Pancreas (tissue), 10 donors: ENCODE results near the gene DNAI4. TPM values are rescaled to one million over a fixed set of nuclear protein-coding genes. Genes with fewer than 3 reads are reported as not detected.
"Not testable (repeated sequence)": the region's sequence is repeated elsewhere in the genome, so short reads cannot be mapped to it uniquely, and the experiment has no call there.

Experiments used
- ATAC-seq, 4 donors: fragments of 200-7000 bp; cut with Tn5 transposase; one replicate each; pipeline versions ENCODE4 v1.8.0 to v1.9.1; 2020; ENCODE audit warnings: mild to moderate bottlenecking in 4 of 4, moderate library complexity in 4 of 4
- DNase-seq, 6 donors: peaks; one replicate each; pipeline ENCODE4 v3.0.0-alpha.2; 2020
- FAIRE-seq: peaks from 2 replicates; lab custom pipeline; 2012; peaks lifted over from hg19 to GRCh38; lab: Jason Lieb, UNC
- H3K27ac ChIP-seq, 4 donors: fragments of 200-600 bp; sonication (generic); 1 replicate in 3 of 4; 2 replicates in 1 of 4; pipeline versions ENCODE4 v1.5.0 to v1.8.0; 2020
- H3K27me3 ChIP-seq, 4 donors: fragments of 200-600 bp; one replicate each; pipeline ENCODE4 v1.8.0; 2021
- H3K36me3 ChIP-seq, 3 donors: fragments of 200-600 bp; sonication (generic) in 1 of 3; one replicate each; pipeline versions ENCODE4 v1.5.0 to v1.8.0; 2020 to 2021
- H3K4me1 ChIP-seq, 3 donors: fragments of 200-600 bp; one replicate each; pipeline ENCODE4 v1.8.0; 2021
- H3K4me3 ChIP-seq, 4 donors: fragments of 200-600 bp; sonication (generic) in 2 of 4; one replicate each; pipeline versions ENCODE4 v1.5.0 to v1.8.0; 2020 to 2021
- H3K9me3 ChIP-seq, 4 donors: fragments of 200-600 bp; one replicate each; pipeline ENCODE4 v1.8.0; 2021
- WGBS, 2 donors: extraction: QIAGEN DNeasy Blood & Tissue Kit; methylation state at CpG; one replicate each; pipeline ENCODE4 v1.1.7; 2013; 5-methylcytosine and 5-hydroxymethylcytosine counted together
- intact Hi-C, 3 donors: fragments of 100-400 bp; cut with DNase I; formaldehyde crosslinking; loops; one replicate each; pipeline versions ENCODE4 v1.11.1 to v1.14.2; 2022
- polyA plus RNA-seq, 2 donors: library from polyadenylated mRNA; stranded (reverse); fragments of 200-250 nt; gene quantifications; one replicate each; pipeline ENCODE4 v1.2.3, GENCODE V29; 2013
- total RNA-seq, 6 donors: library from RNA; stranded (reverse); fragmentation: NEBNext Ultra II Directional in 4 of 6; extraction: Animal tissue kit (Norgen Biotek cat#: 25700) in 4 of 6; gene quantifications; one replicate each; pipeline versions ENCODE4 v1.2.1 to v1.2.4, GENCODE V29; 2021 to 2023
- TF ChIP-seq, protein P1 (sequence below), 4 donors: fragments of 200-600 bp; sonication (generic) in 3 of 4; IDR thresholded peaks; one replicate each; pipeline versions ENCODE4 v1.5.0 to v1.8.0; 2021; ENCODE audit warnings: antibody characterized with exemption in 4 of 4
- donor health status: healthy with polysubstance abuse.
- donor health status: DM: no; HTN: no; CAD: no; lungs with moderate emphysema.
- donor health status: DM: no; HTN: no; CAD: no.
- donor health status: control.
- donor health status: control.
- donor health status: Bipolar disorder and iron deficiency.
- donor health status: DM: yes; HTN: yes; CAD: no.
- donor health status: DM: no; HTN: no; CAD: no.
- donor health status: DM: no; HTN: no; CAD: no.
- donor health status: DM: yes; HTN: yes; CAD: no.

The DNAI4 gene
- total and polyA plus RNA-seq, 8 donors, result 1.5 to 6.7 (median 4.5) TPM

DNA sequence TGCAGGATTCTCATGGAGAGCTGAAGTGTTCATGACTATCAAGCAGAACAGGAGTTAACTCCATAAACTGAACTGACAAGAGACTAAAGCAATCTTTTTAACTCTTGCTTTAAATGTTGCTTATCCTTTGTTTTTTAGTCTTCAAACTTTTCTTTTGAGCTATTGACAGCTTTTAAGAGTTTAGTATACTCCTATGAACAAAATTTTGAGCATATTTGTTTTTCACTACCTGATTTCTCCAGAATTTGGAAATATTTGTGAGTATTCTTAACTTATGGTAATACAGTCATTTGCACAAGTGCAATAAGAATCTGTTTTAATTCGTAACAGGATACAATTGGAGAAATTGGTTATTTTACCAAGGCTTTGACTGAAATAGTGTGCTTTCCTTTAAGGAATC is 7.2 kb downstream of the DNAI4 start:
- Histone ChIP-seq H3K4me1 (no peaks in the 10 kb centered on the region), H3K9me3 (no peaks in the 10 kb centered on the region), H3K4me3 (no peak overlapping the region), H3K36me3 (no peaks in the 10 kb centered on the region), H3K27ac (no peak overlapping the region), H3K27me3 (no peaks in the 10 kb centered on the region)
- intact Hi-C loops, result no loop called here
- DNase-seq (no peak), ATAC-seq (no peak), FAIRE-seq (no peak)
- TF ChIP-seq, protein P1, sequence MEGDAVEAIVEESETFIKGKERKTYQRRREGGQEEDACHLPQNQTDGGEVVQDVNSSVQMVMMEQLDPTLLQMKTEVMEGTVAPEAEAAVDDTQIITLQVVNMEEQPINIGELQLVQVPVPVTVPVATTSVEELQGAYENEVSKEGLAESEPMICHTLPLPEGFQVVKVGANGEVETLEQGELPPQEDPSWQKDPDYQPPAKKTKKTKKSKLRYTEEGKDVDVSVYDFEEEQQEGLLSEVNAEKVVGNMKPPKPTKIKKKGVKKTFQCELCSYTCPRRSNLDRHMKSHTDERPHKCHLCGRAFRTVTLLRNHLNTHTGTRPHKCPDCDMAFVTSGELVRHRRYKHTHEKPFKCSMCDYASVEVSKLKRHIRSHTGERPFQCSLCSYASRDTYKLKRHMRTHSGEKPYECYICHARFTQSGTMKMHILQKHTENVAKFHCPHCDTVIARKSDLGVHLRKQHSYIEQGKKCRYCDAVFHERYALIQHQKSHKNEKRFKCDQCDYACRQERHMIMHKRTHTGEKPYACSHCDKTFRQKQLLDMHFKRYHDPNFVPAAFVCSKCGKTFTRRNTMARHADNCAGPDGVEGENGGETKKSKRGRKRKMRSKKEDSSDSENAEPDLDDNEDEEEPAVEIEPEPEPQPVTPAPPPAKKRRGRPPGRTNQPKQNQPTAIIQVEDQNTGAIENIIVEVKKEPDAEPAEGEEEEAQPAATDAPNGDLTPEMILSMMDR (IDR thresholded peaks at IDR 0.05), result no peak
- WGBS, 2 donors, result 92 to 100% methylated on average over 1 of the region's 1 CpG

DNA sequence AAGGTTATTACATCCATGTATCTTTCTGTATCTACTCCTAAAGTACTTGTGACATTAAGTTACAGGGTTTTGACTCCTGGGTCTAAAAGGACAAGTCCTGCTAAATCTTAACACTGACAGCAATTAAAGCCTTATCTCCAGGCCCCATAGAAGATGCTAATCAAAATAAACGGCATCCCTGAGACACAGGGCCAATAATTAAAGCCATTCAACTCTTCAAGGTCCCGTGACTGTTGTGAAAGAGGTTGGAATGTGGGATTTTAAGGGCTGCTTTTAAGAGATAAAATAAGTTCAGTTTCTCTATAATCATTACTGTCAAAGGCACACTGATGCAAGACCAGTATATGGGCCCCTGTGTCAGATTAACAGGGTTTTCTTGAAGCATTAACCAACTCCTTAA is 8.3 kb downstream of the DNAI4 start:
- Histone ChIP-seq H3K36me3 (no peaks in the 10 kb centered on the region), H3K9me3 (no peaks in the 10 kb centered on the region), H3K4me1 (no peaks in the 10 kb centered on the region), H3K27ac (no peak overlapping the region), H3K4me3 (no peak overlapping the region), H3K27me3 (no peaks in the 10 kb centered on the region)
- FAIRE-seq (no peak), ATAC-seq (no peak), DNase-seq (no peak)
- 44 to 48% methylated on average over 2 of the region's 2 CpGs for WGBS, 2 donors
- intact Hi-C loops, result no loop called here
- TF ChIP-seq, protein P1 (IDR thresholded peaks at IDR 0.05), result no peak

DNA sequence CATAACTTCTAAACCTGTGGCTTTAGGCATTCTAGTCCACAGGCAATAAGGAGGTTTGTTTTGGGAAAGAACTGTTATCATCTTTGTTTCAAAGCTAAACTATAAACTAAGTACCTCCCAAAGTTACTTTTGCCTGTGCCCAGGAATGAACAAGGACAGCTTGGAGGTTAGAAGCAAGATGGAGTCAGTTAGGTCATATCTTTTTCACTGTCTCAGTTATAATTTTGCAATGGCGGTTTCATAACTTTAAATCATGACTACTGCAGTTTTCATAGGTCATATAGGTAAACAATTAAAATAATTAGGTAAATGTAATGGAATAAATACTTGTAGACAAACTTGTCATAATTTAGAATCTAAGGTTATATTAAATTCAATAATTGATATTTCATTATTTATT is 9.5 kb downstream of the DNAI4 start:
- H3K36me3 ChIP-seq, H3K27ac ChIP-seq, H3K4me3 ChIP-seq, intact Hi-C loops, H3K27me3 ChIP-seq, H3K4me1 ChIP-seq, DNase-seq, ATAC-seq, H3K9me3 ChIP-seq: not testable (repeated sequence)
- WGBS, 2 donors, result 100% methylated on average over 1 of the region's 1 CpG
- peak; percentile 93 for FAIRE-seq

DNA sequence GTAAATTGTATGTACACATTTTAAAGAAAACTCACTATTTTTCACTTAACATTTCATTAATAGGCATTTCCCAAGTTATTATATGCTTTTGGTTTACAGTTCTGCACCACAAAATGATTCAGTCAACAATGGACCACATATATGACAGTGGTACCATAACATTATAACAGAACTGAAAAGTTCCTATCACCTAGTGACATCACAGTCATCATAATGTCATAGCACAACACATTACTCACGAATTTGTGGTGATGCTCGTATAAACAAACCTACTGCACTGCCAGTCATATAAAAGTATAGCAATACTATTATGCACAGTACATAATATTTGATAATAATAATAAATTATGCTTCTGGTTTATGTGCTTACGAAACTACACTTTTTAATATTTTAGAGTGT is 30.9 kb downstream of the DNAI4 start:
- H3K36me3 ChIP-seq, result no peaks in the 10 kb centered on the region
- FAIRE-seq (no peak), ATAC-seq (no peak), DNase-seq (no peak)
- H3K4me1 ChIP-seq, result no peaks in the 10 kb centered on the region
- no peak overlapping the region for H3K4me3 ChIP-seq
- 88 to 93% methylated on average over 3 of the region's 3 CpGs for WGBS, 2 donors
- no peaks in the 10 kb centered on the region for H3K27me3 ChIP-seq
- no peak overlapping the region for H3K27ac ChIP-seq
- no peaks in the 10 kb centered on the region for H3K9me3 ChIP-seq
- intact Hi-C loops, result no loop called here
- TF ChIP-seq, protein P1 (IDR thresholded peaks at IDR 0.05), result no peak

DNA sequence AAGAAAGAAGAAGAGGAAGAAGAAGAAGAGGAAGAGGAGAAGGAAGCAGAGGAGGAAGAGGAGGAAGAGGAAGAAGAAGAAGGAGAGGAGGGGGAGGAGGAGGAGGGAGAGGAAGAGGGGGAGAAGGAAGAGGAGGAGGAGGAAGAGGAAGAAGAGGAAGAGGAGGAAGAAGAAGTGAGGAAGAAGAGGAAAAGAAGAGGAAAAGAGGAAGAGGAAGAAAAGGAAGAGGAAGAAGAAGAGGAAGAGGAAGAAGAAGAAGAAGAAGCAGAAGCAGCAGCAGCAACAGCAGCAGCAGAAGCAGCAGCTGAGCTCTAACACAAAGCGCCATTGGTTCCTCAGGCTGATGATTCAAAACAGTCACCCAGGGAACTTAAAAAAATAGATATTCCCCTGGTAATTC is 34.0 kb downstream of the DNAI4 start:
- no peak for FAIRE-seq

More for the DNA sequence above, 34.0 kb downstream of the DNAI4 start:
- TF ChIP-seq, protein P1 (IDR thresholded peaks at IDR 0.05), result no peak
- H3K4me1 ChIP-seq, result no peaks in the 10 kb centered on the region
- ATAC-seq (no peak), DNase-seq (no peak)
- intact Hi-C loops, result no loop called here
- H3K4me3 ChIP-seq, result no peak overlapping the region
- no peak overlapping the region for H3K27ac ChIP-seq
- H3K9me3 ChIP-seq, result no peaks in the 10 kb centered on the region
- WGBS, 2 donors, result 98 to 100% methylated on average over 1 of the region's 1 CpG
- no peaks in the 10 kb centered on the region for H3K36me3 ChIP-seq
- no peaks in the 10 kb centered on the region for H3K27me3 ChIP-seq
